ENCODE results near the gene SPNS3.

Gene SPNS3

DNA sequence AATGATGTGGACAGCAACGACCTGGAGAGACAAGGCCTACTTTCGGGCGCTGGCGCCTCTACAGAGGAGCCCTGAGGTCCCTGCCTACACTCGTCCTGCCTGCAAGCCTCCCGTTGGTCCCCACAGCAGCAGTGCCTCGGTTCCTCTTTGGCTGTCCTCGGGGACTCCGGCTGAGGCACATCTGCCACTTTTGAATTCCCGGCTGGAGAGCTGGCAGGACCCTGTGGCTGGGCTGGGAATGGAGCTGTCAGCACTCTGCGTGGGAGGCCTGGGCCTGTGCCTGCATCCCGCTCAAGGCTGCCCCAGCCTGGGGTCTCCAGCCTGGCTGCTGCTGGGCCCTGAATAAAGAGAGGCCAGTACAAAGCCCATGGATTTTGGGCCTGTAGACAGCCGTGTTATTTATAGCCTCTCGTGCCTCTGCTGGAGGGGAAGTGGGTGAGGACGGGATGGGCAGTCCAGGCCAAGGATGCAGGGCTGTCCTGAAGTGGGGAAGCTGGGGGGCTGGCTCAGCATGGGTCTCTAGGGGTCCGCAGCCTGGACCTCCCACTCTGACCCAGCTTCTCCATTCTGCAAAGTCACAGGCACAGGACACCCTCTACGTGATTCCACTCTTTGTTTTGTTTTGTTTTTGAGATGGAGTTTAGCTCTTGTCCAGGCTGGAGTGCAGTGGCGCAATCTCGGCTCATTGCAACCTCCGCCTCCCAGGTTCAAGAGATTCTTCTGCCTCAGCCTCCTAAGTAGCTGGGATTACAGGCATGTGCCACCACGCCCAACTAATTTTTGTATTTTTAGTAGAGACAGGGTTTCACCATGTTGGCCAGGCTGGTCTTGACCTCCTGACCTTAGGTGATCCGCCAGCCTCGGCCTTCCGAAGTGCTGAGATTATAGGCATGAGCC is 54.3 kb downstream of the SPNS3 start:
- no peak overlapping the region for H3K4me3 ChIP-seq (ENCODE audit: low read depth, low read length)
- TF ChIP-seq, protein P1, sequence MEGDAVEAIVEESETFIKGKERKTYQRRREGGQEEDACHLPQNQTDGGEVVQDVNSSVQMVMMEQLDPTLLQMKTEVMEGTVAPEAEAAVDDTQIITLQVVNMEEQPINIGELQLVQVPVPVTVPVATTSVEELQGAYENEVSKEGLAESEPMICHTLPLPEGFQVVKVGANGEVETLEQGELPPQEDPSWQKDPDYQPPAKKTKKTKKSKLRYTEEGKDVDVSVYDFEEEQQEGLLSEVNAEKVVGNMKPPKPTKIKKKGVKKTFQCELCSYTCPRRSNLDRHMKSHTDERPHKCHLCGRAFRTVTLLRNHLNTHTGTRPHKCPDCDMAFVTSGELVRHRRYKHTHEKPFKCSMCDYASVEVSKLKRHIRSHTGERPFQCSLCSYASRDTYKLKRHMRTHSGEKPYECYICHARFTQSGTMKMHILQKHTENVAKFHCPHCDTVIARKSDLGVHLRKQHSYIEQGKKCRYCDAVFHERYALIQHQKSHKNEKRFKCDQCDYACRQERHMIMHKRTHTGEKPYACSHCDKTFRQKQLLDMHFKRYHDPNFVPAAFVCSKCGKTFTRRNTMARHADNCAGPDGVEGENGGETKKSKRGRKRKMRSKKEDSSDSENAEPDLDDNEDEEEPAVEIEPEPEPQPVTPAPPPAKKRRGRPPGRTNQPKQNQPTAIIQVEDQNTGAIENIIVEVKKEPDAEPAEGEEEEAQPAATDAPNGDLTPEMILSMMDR (IDR thresholded peaks at IDR 0.05; ENCODE audit: borderline replicate concordance, insufficient read depth, low read depth, low read length) = no peak

DNA sequence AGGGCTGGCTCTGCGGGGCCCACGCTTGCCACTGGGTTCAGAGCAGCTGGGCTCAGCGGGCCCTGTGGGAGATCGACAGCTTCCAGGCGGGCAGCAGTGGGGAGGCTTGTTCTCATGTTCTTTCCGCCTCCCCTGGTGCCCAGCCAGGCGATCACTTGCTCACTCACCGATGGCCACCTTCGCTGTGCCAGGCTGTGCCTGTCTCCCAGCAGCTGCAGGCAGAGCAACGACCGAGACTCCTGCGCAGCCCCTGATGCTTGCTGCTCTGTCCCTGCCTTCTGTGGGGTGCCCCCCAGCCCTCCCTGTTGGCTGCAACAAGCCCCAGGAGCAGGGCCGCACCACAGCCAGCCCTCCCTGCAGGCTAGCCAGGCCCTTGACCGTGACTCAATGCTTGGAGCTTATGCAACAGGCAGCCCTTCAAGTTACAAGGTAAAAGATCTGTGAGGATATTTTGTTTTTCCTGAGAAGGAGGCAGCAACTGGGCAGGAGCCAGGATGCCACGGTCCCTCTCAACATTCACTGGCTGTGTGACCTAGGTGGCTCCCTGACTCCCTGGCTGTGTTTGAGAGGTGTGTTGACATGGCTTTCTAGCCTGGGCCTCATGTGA is 55.4 kb downstream of the SPNS3 start:
- no peak overlapping the region for H3K4me3 ChIP-seq (ENCODE audit: low read depth, low read length)
- TF ChIP-seq, protein P1 (IDR thresholded peaks at IDR 0.05; ENCODE audit: borderline replicate concordance, insufficient read depth, low read depth, low read length) = no peak

DNA sequence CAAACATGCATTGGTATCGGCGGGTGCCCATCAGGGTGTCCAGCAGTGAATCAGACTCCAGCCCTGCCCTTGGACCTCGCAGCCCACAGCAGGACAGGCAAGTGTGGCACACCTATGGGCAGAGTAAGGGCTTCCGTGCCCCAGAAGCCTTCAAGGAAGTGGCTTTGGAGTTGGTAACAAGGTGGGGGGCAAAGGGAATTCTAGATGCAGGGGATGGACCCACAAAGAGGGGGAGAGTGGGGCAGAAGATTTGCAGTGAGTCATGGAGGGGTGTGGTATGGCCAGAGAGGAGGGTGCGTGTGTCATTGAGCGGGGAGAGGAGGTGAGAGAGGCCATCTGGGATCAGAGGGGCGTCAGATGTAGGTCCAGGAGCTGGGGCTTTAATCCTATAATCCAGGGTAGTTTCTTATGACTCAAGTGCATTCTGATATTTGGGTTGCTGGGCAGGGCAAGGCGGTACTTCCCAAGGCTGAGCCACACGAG is 56.4 kb downstream of the SPNS3 start:
- TF ChIP-seq, protein P1 (IDR thresholded peaks at IDR 0.05; ENCODE audit: borderline replicate concordance, insufficient read depth, low read depth, low read length) = no peak
- H3K4me3 ChIP-seq (ENCODE audit: low read depth, low read length) = no peak overlapping the region

DNA sequence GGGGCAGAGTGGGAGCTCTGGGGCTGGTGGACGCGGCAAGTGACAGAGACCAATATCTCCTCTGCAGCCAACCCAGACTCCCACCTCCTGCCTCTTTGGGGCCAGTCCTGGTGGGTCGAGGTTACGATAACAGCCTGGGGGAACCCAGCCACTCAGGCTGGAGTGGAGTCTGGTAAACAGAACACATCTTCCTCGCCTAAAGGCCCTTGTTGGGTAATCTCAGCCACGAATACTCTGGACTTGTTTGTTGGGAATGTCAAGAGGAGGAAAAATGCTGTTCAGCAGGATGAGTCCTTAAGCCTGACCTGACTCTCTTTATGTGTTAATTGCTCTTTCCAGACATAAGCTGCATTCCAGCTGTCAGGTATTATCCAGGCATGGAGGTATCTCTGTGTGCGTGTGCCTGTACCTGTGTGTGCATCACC is 56.9 kb downstream of the SPNS3 start:
- TF ChIP-seq, protein P1 (IDR thresholded peaks at IDR 0.05; ENCODE audit: borderline replicate concordance, insufficient read depth, low read depth, low read length) = no peak

DNA sequence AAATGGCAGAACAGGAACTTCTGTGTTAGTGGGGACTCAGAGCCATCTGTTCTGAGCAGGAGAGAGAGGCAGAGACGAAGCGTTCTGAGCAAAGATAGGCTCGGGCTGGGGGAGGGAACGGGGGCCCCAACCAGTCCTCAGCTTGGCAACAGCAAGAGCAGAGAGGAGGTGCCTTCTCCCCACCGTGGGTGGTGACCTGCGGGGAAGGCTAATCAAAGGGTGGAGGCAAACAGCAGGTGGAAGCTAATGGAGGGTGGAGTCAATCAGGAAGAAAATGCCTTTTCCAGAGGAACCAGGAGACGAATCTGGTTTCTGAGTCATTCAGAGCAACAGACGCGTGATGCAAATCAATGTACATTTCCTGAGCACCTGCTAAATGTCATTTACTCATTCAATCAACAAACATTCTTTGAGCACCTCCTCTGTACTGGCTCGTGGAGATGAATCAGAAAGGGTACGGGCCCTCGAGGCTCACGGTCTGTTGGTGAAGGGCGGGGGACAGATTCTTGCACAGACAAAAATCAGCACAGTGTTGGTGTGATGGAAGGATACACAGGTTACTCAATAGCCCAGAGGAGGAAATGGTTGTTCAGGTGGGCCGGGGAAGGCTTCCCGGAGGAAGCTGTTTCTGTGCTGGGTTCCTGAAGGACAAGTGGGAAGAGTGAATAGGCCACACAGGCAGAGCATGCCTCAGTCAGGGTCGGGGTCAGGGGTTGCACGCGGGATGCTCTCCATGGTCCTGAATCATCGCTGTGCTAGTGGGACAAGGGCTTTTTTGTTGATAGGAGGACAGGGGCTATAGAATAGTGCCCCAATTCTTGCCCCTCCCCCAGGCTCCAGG is 59.2 kb downstream of the SPNS3 start:
- no peak overlapping the region for H3K4me3 ChIP-seq (ENCODE audit: low read depth, low read length)
- TF ChIP-seq, protein P1 (IDR thresholded peaks at IDR 0.05; ENCODE audit: borderline replicate concordance, insufficient read depth, low read depth, low read length) = no peak

More for the DNA sequence above, 56.9 kb downstream of the SPNS3 start:
- no peak overlapping the region for H3K4me3 ChIP-seq (ENCODE audit: low read depth, low read length)

DNA sequence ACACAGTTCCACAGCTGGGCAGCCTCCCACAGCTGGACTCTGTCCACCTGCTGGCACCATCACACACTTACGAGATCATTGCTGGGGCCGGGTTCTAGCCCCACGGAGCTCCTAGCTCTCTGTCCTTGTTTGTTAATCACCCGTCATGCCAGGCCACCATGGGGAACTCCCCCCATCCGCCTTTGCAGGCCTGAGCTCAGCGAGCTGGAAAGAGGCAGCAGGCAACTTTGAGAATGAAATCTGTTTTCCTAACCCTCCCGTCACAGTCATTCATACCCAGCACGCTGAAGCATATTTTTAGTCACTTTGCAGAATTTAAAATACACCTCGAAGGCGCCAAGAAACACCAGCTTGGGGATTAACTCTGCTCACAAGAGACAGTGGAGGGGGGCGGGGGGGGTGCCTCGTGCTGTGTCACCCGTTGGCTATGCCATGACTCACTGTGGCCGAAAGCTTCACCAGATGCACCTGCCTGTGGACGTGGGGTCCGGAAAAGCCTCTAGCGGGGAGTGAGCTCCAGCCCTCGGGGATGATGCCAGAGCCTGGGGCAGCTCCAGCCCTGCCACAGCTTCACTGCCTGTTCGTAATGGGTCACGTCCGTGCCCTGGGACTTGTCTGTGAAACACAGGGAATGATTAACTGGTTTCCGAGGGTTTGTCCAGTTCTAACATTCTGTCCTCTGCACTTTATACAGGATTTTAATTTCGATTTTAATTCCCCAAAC is 63.5 kb downstream of the SPNS3 start:
- TF ChIP-seq, protein P1 (IDR thresholded peaks at IDR 0.05; ENCODE audit: borderline replicate concordance, insufficient read depth, low read depth, low read length) = no peak
- no peak overlapping the region for H3K4me3 ChIP-seq (ENCODE audit: low read depth, low read length)
